Stimulated activated memory B cell treated with anti-CD40 and anti-IgM and Interleukin-4, amounts not matched to agents 10 μg/mL and 1 μg/mL and 100 μg/mL, for 72 hours (primary cell): ENCODE measurements around the gene MAPK8.

Experiments
- ATAC-seq: fragments of 150-1000 bp; cut with Tn5 transposase; 2 replicates; pipeline ENCODE4 v1.10.0; 2021
- H3K27ac Mint-ChIP-seq: one replicate; pipeline ENCODE4 v1.8.0; 2022; ENCODE audit warnings: mild to moderate bottlenecking, mixed read lengths
- H3K27me3 Mint-ChIP-seq: one replicate; pipeline ENCODE4 v1.8.0; 2022; ENCODE audit warnings: mixed read lengths
- H3K36me3 Mint-ChIP-seq: one replicate; pipeline ENCODE4 v1.8.0; 2022; ENCODE audit warnings: mixed read lengths
- H3K4me1 Mint-ChIP-seq: one replicate; pipeline ENCODE4 v1.8.0; 2022; ENCODE audit warnings: mixed read lengths
- H3K4me3 Mint-ChIP-seq: one replicate; pipeline ENCODE4 v1.8.0; 2022; ENCODE audit warnings: mild to moderate bottlenecking, moderate library complexity, mixed read lengths
- H3K9me3 Mint-ChIP-seq: one replicate; pipeline ENCODE4 v1.8.0; 2022; ENCODE audit warnings: mixed read lengths

The MAPK8 gene

DNA sequence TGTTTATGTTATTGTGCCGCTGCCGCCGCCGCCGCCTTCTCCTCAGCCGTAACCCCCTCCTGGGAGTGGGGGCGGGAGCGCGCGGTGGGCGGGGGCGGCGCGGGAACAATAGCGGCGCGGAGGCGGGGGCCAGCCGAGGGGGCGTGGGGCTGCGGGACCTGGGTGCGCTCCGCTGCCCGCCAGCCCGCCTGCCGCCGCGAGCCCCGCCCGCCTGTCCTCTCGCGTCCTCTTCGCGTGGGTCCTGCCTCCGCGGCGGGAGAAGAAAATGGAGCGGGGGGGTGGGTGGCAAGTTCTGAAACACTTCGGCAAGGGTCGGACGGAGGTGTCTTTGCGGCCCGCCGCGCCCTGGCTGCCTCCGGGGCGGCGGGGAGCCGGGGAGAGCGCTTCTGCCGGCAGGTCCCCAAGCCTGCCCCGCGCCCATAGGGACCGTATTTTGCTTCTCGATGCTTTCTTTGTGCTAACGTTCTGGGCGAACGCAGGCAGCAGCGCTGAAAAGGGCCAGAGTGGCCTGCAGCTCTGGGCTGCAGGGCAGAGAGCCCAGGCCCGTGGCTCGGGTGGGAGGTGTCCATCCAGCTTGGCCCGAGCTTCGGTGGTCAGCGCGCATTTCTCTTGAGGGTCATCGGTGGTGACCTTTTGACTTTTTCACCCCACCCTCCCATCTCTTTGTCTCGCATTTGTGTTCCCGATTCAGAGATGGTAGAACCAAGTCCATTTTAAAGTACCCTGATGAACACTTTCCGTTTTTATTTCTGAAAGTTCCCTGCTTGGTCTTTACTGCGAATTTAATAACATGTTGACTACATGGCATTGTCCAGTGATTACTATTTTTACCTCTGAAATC lies 613 bp downstream of the MAPK8 start:
- Mint-ChIP-seq H3K9me3 (no peaks in the 10 kb centered on the region), H3K4me1 (peaks cover 42% of the 10 kb centered on the region), H3K4me3 (peak overlapping the region; percentile 79), H3K27ac (peak overlapping the region; percentile 69), H3K36me3 (no peaks in the 10 kb centered on the region), H3K27me3 (no peaks in the 10 kb centered on the region)
- peak; percentile 66 for ATAC-seq

DNA sequence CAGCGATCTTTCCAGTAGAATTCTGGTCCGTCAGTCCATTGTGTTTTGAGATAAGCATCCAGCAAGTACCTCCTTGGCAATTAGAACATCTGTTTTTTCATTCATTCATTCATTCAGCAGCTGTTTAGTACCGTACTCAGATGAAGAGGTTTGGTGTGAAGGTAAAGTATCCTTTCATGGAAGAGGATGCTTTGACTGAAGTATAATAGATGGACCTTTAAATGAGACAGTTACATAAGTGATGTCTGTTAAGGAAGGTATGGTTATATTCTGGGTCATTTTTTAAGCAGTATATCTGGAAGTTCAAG lies 1.2 kb downstream of the MAPK8 start:
- Mint-ChIP-seq H3K36me3 (no peaks in the 10 kb centered on the region), H3K9me3 (no peaks in the 10 kb centered on the region), H3K27me3 (no peaks in the 10 kb centered on the region), H3K4me3 (peak overlapping the region; percentile 79), H3K27ac (peak overlapping the region; percentile 69), H3K4me1 (peaks cover 42% of the 10 kb centered on the region)
- ATAC-seq = no peak

GRCh38 chr10:48309711-48310226 lies 3.3 kb downstream of the MAPK8 start:
- Mint-ChIP-seq H3K36me3 (no peaks in the 10 kb centered on the region), H3K27me3 (no peaks in the 10 kb centered on the region), H3K4me3 (no peak overlapping the region), H3K27ac (no peak overlapping the region), H3K9me3 (no peaks in the 10 kb centered on the region), H3K4me1 (peaks cover 31% of the 10 kb centered on the region)
- ATAC-seq = no peak

DNA sequence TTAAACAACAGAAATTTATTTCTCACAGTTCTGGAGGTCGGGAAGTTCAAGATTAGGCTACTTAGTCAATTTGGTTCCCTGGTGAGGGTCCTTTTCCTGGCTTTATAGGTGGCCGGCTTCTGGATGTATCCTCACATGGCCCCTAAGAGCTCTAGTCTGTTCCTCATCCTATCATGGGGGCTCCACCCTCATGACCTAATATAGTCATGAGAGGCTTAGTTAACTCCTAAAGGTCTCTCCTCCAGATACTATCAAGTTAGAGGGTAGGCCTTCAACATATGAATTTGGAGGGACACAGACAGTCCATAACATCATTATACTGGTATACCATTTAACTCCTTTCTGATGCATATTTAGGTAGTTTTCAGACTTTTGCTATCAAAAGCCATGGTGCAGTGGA lies 7.6 kb downstream of the MAPK8 start:
- Mint-ChIP-seq H3K27ac (no peak overlapping the region), H3K36me3 (no peaks in the 10 kb centered on the region), H3K4me1 (peaks cover 22% of the 10 kb centered on the region), H3K27me3 (no peaks in the 10 kb centered on the region), H3K9me3 (no peaks in the 10 kb centered on the region), H3K4me3 (no peak overlapping the region)
- ATAC-seq = no peak

DNA sequence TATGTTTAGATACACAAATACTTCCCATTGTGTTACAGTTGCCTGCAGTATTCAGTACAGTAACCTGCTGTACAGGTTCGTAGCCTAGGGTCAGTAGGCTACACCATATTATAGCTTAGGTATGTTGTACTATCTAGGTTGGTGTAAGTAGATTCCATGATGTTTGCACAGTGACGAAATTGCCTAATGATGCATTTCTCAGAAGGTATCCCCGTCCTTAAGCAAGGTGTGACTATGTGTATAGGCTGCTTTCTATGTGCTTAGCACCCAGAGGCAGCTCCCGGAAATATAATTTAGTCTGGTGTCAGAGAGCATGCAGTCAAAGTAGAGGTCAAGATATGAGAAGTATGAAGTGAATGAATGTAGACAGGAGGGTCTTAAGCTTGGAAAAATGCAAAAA lies 9.8 kb downstream of the MAPK8 start:
- H3K4me1 Mint-ChIP-seq = peaks cover 13% of the 10 kb centered on the region
- H3K27ac Mint-ChIP-seq = no peak overlapping the region
- no peaks in the 10 kb centered on the region for H3K27me3 Mint-ChIP-seq
- H3K36me3 Mint-ChIP-seq = peaks cover under 1% of the 10 kb centered on the region
- ATAC-seq = no peak
- H3K4me3 Mint-ChIP-seq = no peak overlapping the region
- H3K9me3 Mint-ChIP-seq = no peaks in the 10 kb centered on the region

GRCh38 chr10:48317321-48317990 lies 11.0 kb downstream of the MAPK8 start:
- Mint-ChIP-seq H3K4me1 (peaks cover 19% of the 10 kb centered on the region), H3K27ac (no peak overlapping the region), H3K36me3 (peaks cover 8% of the 10 kb centered on the region), H3K27me3 (no peaks in the 10 kb centered on the region), H3K4me3 (no peak overlapping the region), H3K9me3 (no peaks in the 10 kb centered on the region)
- ATAC-seq = no peak

- H3K9me3 Mint-ChIP-seq = no peaks in the 10 kb centered on the region
- no peak overlapping the region for H3K4me3 Mint-ChIP-seq
- H3K4me1 Mint-ChIP-seq = peaks cover 33% of the 10 kb centered on the region
- H3K36me3 Mint-ChIP-seq = peaks cover 12% of the 10 kb centered on the region
- no peak for ATAC-seq
- no peaks in the 10 kb centered on the region for H3K27me3 Mint-ChIP-seq
- no peak overlapping the region for H3K27ac Mint-ChIP-seq
Measured at GRCh38 chr10:48322017-48322416, 15.5 kb downstream of the MAPK8 start.

- Mint-ChIP-seq H3K27me3 (no peaks in the 10 kb centered on the region), H3K27ac (no peak overlapping the region), H3K9me3 (no peaks in the 10 kb centered on the region), H3K4me1 (peaks cover 42% of the 10 kb centered on the region), H3K4me3 (no peak overlapping the region), H3K36me3 (peaks cover 22% of the 10 kb centered on the region)
- ATAC-seq = no peak
Measured at GRCh38 chr10:48324580-48324979, 18.1 kb downstream of the MAPK8 start.

DNA sequence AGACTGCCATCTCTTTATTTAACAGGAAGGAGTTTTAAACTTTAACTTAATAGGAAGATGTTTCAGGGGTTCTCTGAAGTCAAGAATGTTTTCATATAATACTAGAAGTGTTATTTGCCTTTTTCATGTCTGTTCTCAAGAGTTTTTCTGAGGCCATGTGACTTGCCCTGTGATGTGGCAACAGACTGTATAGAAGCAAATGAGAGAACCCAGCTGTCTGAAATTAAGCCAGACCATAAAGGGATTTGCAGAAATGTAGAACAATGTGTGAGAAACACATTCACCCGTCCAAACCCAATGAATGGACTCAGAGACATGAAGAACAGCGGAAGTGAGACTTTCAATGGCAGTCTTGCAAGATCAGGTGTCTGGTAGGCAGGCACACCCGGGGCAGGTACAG lies 23.8 kb downstream of the MAPK8 start:
- H3K4me3 Mint-ChIP-seq = no peak overlapping the region
- H3K4me1 Mint-ChIP-seq = peaks cover 34% of the 10 kb centered on the region
- no peak overlapping the region for H3K27ac Mint-ChIP-seq
- H3K36me3 Mint-ChIP-seq = peaks cover 60% of the 10 kb centered on the region
- no peaks in the 10 kb centered on the region for H3K27me3 Mint-ChIP-seq
- no peak for ATAC-seq
- H3K9me3 Mint-ChIP-seq = peaks cover 7% of the 10 kb centered on the region

DNA sequence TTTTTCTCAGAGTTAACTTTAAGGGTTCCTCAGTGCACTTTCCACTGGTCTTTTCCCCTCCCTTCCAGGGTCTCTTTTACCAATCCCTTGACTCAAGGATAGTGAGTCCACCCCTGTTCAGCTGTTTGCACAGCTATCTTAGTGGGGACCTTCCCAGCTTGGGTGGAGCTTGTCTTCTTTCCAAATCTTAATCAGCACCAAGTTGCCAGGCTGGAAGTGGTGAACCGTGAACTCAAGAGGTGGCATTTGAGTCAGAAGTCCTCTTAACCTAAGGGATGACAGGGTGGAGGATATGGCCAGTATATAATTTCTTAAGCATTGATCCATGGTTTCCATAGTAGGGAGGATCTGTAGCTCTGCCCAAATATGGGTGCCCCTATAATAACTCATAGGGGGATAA lies 25.0 kb downstream of the MAPK8 start:
- H3K27me3 Mint-ChIP-seq = no peaks in the 10 kb centered on the region
- H3K27ac Mint-ChIP-seq = no peak overlapping the region
- H3K4me3 Mint-ChIP-seq = no peak overlapping the region
- H3K36me3 Mint-ChIP-seq = peaks cover 60% of the 10 kb centered on the region
- no peak for ATAC-seq
- H3K9me3 Mint-ChIP-seq = peaks cover 7% of the 10 kb centered on the region
- H3K4me1 Mint-ChIP-seq = peaks cover 27% of the 10 kb centered on the region

GRCh38 chr10:48332166-48332870 lies 25.8 kb downstream of the MAPK8 start:
- H3K36me3 Mint-ChIP-seq = peaks cover 60% of the 10 kb centered on the region
- H3K27me3 Mint-ChIP-seq = no peaks in the 10 kb centered on the region
- ATAC-seq = no peak
- peaks cover 34% of the 10 kb centered on the region for H3K4me1 Mint-ChIP-seq
- no peak overlapping the region for H3K27ac Mint-ChIP-seq
- no peak overlapping the region for H3K4me3 Mint-ChIP-seq
- H3K9me3 Mint-ChIP-seq = peaks cover 7% of the 10 kb centered on the region

DNA sequence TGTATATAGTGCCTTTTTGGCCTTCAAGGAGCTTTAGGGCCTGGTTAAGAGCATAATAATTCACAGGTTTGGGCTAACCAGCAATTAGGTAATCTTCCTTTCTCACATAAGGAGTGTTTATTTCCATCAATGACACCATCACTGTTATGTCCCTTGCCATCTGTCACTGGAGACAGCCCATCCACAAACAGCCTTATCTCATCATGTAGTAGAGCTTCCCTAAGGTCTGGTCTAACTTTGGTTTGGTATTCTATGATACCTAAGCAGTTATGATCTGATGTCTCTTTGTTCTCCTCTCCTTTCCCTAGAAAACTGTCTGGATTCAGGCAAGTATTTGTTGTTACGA lies 26.4 kb downstream of the MAPK8 start:
- Mint-ChIP-seq H3K4me3 (no peak overlapping the region), H3K9me3 (peaks cover 10% of the 10 kb centered on the region), H3K27ac (no peak overlapping the region), H3K27me3 (no peaks in the 10 kb centered on the region), H3K4me1 (peaks cover 38% of the 10 kb centered on the region), H3K36me3 (peaks cover 65% of the 10 kb centered on the region)
- ATAC-seq = no peak

GRCh38 chr10:48333856-48334255 lies 27.4 kb downstream of the MAPK8 start:
- Mint-ChIP-seq H3K27ac (no peak overlapping the region), H3K4me3 (no peak overlapping the region), H3K36me3 (peaks cover 67% of the 10 kb centered on the region)

GRCh38 chr10:48335788-48336187 lies 29.3 kb downstream of the MAPK8 start:
- H3K27me3 Mint-ChIP-seq = no peaks in the 10 kb centered on the region
- H3K4me3 Mint-ChIP-seq = no peak overlapping the region
- peaks cover 61% of the 10 kb centered on the region for H3K36me3 Mint-ChIP-seq
- H3K9me3 Mint-ChIP-seq = peaks cover 16% of the 10 kb centered on the region
- no peak for ATAC-seq
- H3K27ac Mint-ChIP-seq = no peak overlapping the region
- peaks cover 47% of the 10 kb centered on the region for H3K4me1 Mint-ChIP-seq

More at GRCh38 chr10:48333856-48334255, 27.4 kb downstream of the MAPK8 start:
- ATAC-seq = no peak
- no peaks in the 10 kb centered on the region for H3K27me3 Mint-ChIP-seq
- peaks cover 41% of the 10 kb centered on the region for H3K4me1 Mint-ChIP-seq
- H3K9me3 Mint-ChIP-seq = peaks cover 16% of the 10 kb centered on the region

- H3K4me1 Mint-ChIP-seq = peaks cover 48% of the 10 kb centered on the region
- peaks cover 56% of the 10 kb centered on the region for H3K36me3 Mint-ChIP-seq
- no peak overlapping the region for H3K4me3 Mint-ChIP-seq
- peak; percentile 65 for ATAC-seq
- H3K9me3 Mint-ChIP-seq = peaks cover 18% of the 10 kb centered on the region
- peak overlapping the region; percentile 58 for H3K27ac Mint-ChIP-seq
- H3K27me3 Mint-ChIP-seq = no peaks in the 10 kb centered on the region
Measured at GRCh38 chr10:48336978-48337599, 30.6 kb downstream of the MAPK8 start.
